K562 (cell line): Measurements from ENCODE around the gene OR4D2. TPM values are rescaled to one million over a fixed set of nuclear protein-coding genes. Genes with fewer than 3 reads are reported as not detected.

ENCODE experiments used
- ATF7 ChIP-seq: fragments of 450-650 bp; IDR thresholded peaks from 2 replicates; pipeline ENCODE4 v1.7.1; 2014; ENCODE audit warnings: mild to moderate bottlenecking, moderate library complexity
- CLOCK ChIP-seq: fragments of 250-450 bp; sonication (Bioruptor Pico); IDR thresholded peaks from 2 replicates; pipeline ENCODE4 v1.4.0; 2020; ENCODE audit warnings: mild to moderate bottlenecking, moderate library complexity, borderline replicate concordance
- CREBBP ChIP-seq: IDR thresholded peaks from one replicate; pipeline ENCODE4 v1.6.1; 2012; ENCODE audit warnings: low read depth, mild to moderate bottlenecking, control low read depth, inconsistent platforms, low read length
- HBP1 ChIP-seq: fragments of 450-650 bp; formaldehyde crosslinking; IDR thresholded peaks from 2 replicates; pipeline ENCODE4 v1.4.0; 2022; ENCODE audit warnings: missing genetic modification characterization
- KDM1A ChIP-seq, 2 experiments: fragments of 450-650 bp; IDR thresholded peaks; 2 replicates each; pipeline ENCODE4 v1.6.1; 2016; ENCODE audit warnings: mild to moderate bottlenecking in 2 of 2
- L3MBTL2 ChIP-seq: fragments of 450-650 bp; IDR thresholded peaks from 2 replicates; pipeline ENCODE4 v1.6.1; 2016; ENCODE audit warnings: mild to moderate bottlenecking, moderate library complexity
- NCOA2 ChIP-seq, 2 experiments: fragments of 450-650 bp; IDR thresholded peaks; 2 replicates each; pipeline ENCODE4 v1.6.1; 2018; ENCODE audit warnings: mild to moderate bottlenecking in 2 of 2, moderate library complexity in 1 of 2; ENCODE audit not compliant: partially characterized antibody in 2 of 2
- OTX1 ChIP-seq: fragments of 450-650 bp; formaldehyde crosslinking; IDR thresholded peaks from 2 replicates; pipeline ENCODE4 v1.4.0; 2022; ENCODE audit warnings: mild to moderate bottlenecking
- RBM25 ChIP-seq: fragments of 200-400 bp; formaldehyde crosslinking; IDR thresholded peaks from 2 replicates; pipeline ENCODE4 v1.6.1; 2018; ENCODE audit warnings: low read length, low read depth, moderate library complexity; ENCODE audit not compliant: severe bottlenecking
- SRF ChIP-seq, 2 experiments: fragments of 250-450, 450-650 bp in 1 of 2; sonication (Bioruptor Pico) in 1 of 2; sonication (generic) in 1 of 2; formaldehyde crosslinking; IDR thresholded peaks; 2 replicates each; pipeline versions ENCODE4 v1.5.0 to v1.5.1; 2020 to 2022; ENCODE audit warnings: mild to moderate bottlenecking in 1 of 2, missing genetic modification reagents in 1 of 2
- VEZF1 ChIP-seq: fragments of 200-800 bp; sonication (Bioruptor generic); IDR thresholded peaks from 2 replicates; pipeline ENCODE4 v1.6.1; 2017; ENCODE audit warnings: missing genetic modification characterization, missing compliant biosample characterization
- XRCC5 ChIP-seq: fragments of 200-400 bp; formaldehyde crosslinking; IDR thresholded peaks from 2 replicates; pipeline ENCODE4 v1.6.1; 2017; ENCODE audit warnings: low read depth, mild to moderate bottlenecking, low read length
- ZBTB8A ChIP-seq: fragments of 450-650 bp; IDR thresholded peaks from 2 replicates; pipeline ENCODE4 v1.6.1; 2018; ENCODE audit warnings: mild to moderate bottlenecking, moderate library complexity; ENCODE audit not compliant: partially characterized antibody
- ZNF584 ChIP-seq: fragments of 200-800 bp; sonication (Bioruptor generic); IDR thresholded peaks from 2 replicates; pipeline ENCODE4 v1.6.1; 2016; ENCODE audit warnings: low read depth, mild to moderate bottlenecking, missing genetic modification characterization, missing compliant biosample characterization
- ZNF75A ChIP-seq: fragments of 450-650 bp; formaldehyde crosslinking; IDR thresholded peaks from 2 replicates; pipeline ENCODE4 v1.4.0; 2020; ENCODE audit warnings: mild to moderate bottlenecking
- ZSCAN29 ChIP-seq: fragments of 450-650 bp; IDR thresholded peaks from 2 replicates; pipeline ENCODE4 v1.6.1; 2017
- ZSCAN32 ChIP-seq: fragments of 450-650 bp; formaldehyde crosslinking; IDR thresholded peaks from 2 replicates; pipeline ENCODE4 v1.4.0; 2020; ENCODE audit warnings: mild to moderate bottlenecking, moderate library complexity
- polyA plus RNA-seq, 8 experiments: library from polyadenylated mRNA; depleted of rRNA in 4 of 8; stranded (reverse) in 5 of 8; unstranded in 3 of 8; fragments of >200 nt; fragmentation: Nextera tagmentation in 2 of 8; fragmentation: Illumina TruSeq in 1 of 8; extraction: Ambion mirVana in 2 of 8; extraction: Trizol in 1 of 8; gene quantifications; 2 replicates each; pipeline versions ENCODE4 v1.2.1 to v1.2.3, GENCODE V29; 2011 to 2014; ENCODE audit warnings: inconsistent platforms in 1 of 8, missing spikeins in 1 of 8
- total RNA-seq, 7 experiments: library from RNA; depleted of rRNA in 6 of 7; stranded (reverse); fragments of >200 nt in 6 of 7; fragmentation: Illumina TruSeq in 2 of 7; extraction: Trizol in 2 of 7; gene quantifications; 2 replicates each; pipeline versions ENCODE4 v1.2.1 to v1.2.3, GENCODE V29; 2011 to 2021; ENCODE audit warnings: low replicate concordance in 1 of 7
- TF ChIP-seq, protein P1 (sequence below): fragments of 450-650 bp; formaldehyde crosslinking; IDR thresholded peaks from 2 replicates; pipeline ENCODE4 v1.4.0; 2020; ENCODE audit warnings: mild to moderate bottlenecking, mixed read lengths
- TF ChIP-seq, protein P2 (sequence below): sonication (generic); formaldehyde crosslinking; IDR thresholded peaks from 2 replicates; pipeline ENCODE4 v1.9.0; 2022; ENCODE audit warnings: mild to moderate bottlenecking, missing genetic modification reagents
- TF ChIP-seq, protein P3 (sequence below): fragments of 250-450 bp; sonication (Bioruptor Pico); IDR thresholded peaks from 2 replicates; pipeline ENCODE4 v1.8.0; 2022; ENCODE audit warnings: moderate library complexity, mild to moderate bottlenecking, inconsistent platforms

Gene OR4D2
- total and polyA plus RNA-seq, 9 of the 15 experiments (the other 6 are each of a cell fraction or from before 2014, with no cell fraction given), result not detected

DNA sequence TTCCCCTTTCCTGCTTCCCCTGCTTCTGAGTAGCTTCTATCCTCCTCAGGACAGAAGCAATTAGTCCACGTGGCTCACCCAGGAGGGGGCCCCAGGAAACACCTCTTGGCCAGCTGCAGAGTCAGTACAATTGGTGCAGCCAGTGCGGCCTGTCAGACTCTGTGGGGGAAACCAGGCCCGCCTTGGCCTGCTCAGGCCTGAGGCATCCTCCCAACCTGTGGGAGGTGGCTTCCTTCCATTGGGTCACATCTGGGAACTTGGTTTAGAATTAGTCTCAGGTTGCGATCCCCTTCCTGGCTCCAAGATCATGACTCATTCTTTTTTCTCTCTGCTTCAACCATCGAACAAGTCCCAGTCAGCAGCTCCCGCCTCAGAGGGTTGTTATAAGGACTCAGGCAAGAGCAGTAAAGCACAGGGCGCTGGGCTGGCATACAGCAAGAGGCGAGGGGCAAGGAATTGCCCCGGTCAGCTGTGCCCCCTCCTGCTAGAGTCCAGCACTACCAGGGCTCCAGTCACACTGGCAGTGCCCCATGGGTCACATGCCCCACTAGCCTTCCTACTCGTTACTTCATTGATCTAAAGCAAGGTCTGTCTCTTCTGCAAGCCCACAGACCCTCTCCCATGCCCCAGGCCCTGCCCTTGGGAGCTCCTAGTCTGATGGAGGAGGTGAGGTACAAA, 17.7 kb downstream of the OR4D2 start (continued):
- TF ChIP-seq, protein P1, sequence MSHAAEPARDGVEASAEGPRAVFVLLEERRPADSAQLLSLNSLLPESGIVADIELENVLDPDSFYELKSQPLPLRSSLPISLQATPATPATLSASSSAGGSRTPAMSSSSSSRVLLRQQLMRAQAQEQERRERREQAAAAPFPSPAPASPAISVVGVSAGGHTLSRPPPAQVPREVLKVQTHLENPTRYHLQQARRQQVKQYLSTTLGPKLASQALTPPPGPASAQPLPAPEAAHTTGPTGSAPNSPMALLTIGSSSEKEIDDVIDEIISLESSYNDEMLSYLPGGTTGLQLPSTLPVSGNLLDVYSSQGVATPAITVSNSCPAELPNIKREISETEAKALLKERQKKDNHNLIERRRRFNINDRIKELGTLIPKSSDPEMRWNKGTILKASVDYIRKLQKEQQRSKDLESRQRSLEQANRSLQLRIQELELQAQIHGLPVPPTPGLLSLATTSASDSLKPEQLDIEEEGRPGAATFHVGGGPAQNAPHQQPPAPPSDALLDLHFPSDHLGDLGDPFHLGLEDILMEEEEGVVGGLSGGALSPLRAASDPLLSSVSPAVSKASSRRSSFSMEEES (CRISPR knock-in tag), result no peak
- TF ChIP-seq VEZF1, result no peak
- no peak for TF ChIP-seq NCOA2 (IDR thresholded peaks at IDR 0.05; ENCODE audit: partially characterized antibody in 2 of 2)
- TF ChIP-seq OTX1 (CRISPR knock-in tag), result no peak
- TF ChIP-seq ZNF584 (CRISPR knock-in tag), result no peak
- TF ChIP-seq ATF7, result no peak
- TF ChIP-seq, protein P2, sequence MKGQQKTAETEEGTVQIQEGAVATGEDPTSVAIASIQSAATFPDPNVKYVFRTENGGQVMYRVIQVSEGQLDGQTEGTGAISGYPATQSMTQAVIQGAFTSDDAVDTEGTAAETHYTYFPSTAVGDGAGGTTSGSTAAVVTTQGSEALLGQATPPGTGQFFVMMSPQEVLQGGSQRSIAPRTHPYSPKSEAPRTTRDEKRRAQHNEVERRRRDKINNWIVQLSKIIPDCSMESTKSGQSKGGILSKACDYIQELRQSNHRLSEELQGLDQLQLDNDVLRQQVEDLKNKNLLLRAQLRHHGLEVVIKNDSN (CRISPR knock-in tag), result no peak
- TF ChIP-seq ZSCAN32 (CRISPR knock-in tag), result no peak
- no peak for TF ChIP-seq RBM25
- TF ChIP-seq SRF (CRISPR knock-in tag; IDR thresholded peaks at IDR 0.05), result no peak
- no peak for TF ChIP-seq ZBTB8A
- TF ChIP-seq CLOCK (CRISPR knock-in tag), result no peak
- no peak for TF ChIP-seq HBP1 (CRISPR knock-in tag)
- no peak for TF ChIP-seq ZNF75A (CRISPR knock-in tag)
- TF ChIP-seq CREBBP, result no peak
- peak; percentile 86 for TF ChIP-seq L3MBTL2
- TF ChIP-seq XRCC5, result no peak
- no peak for TF ChIP-seq ZSCAN29
- no peak for TF ChIP-seq KDM1A (IDR thresholded peaks at IDR 0.05)
- TF ChIP-seq, protein P3, sequence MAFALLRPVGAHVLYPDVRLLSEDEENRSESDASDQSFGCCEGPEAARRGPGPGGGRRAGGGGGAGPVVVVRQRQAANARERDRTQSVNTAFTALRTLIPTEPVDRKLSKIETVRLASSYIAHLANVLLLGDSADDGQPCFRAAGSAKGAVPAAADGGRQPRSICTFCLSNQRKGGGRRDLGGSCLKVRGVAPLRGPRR (CRISPR knock-in tag), result no peak
